ENCODE measurements around the gene LCTL.
"Not testable (repeated sequence)": the region's sequence is repeated elsewhere in the genome, so short reads cannot be mapped to it uniquely, and the experiment has no call there.

The LCTL gene

GRCh38 chr15:66505818-66506217 lies 60.0 kb downstream of the LCTL start:
- in situ Hi-C loops (cut with MboI; ENCODE audit: low pct_unique_long_range_greater_than_20kb, low sequenced_read_pairs): no loop called here
- no peak for DNase-seq

- DNase-seq: no peak
These were observed 60.4 kb downstream of the LCTL start for GRCh38 chr15:66505430-66505811.

GRCh38 chr15:66504563-66505429 lies 61.0 kb downstream of the LCTL start, which contains the start of the genes RPL4 and ZWILCH:
RPL4 (minus strand) TSS chr15:66504855; CDS start chr15:66504790, 65 bp downstream.
ZWILCH (plus strand) TSS chr15:66505326; CDS start chr15:66505339, 13 bp downstream.
- peak; percentile 96 for DNase-seq
- in situ Hi-C loops (cut with MboI; ENCODE audit: low pct_unique_long_range_greater_than_20kb, low sequenced_read_pairs): no loop called here

More at GRCh38 chr15:66505430-66505811, 60.4 kb downstream of the LCTL start:
- in situ Hi-C loops (cut with MboI; ENCODE audit: low pct_unique_long_range_greater_than_20kb, low sequenced_read_pairs): no loop called here

GRCh38 chr15:66503780-66504562 lies 61.8 kb downstream of the LCTL start:
- no peak for DNase-seq
- in situ Hi-C loops (cut with MboI; ENCODE audit: low pct_unique_long_range_greater_than_20kb, low sequenced_read_pairs): no loop called here

GRCh38 chr15:66503041-66503648 lies 62.7 kb downstream of the LCTL start:
- in situ Hi-C loops (cut with MboI; ENCODE audit: low pct_unique_long_range_greater_than_20kb, low sequenced_read_pairs); DNase-seq: not testable (repeated sequence)

GRCh38 chr15:66502491-66502890 lies 63.3 kb downstream of the LCTL start:
- in situ Hi-C loops (cut with MboI; ENCODE audit: low pct_unique_long_range_greater_than_20kb, low sequenced_read_pairs): no loop called here
- no peak for DNase-seq

- in situ Hi-C loops (cut with MboI; ENCODE audit: low pct_unique_long_range_greater_than_20kb, low sequenced_read_pairs); DNase-seq: not testable (repeated sequence)
These were observed 65.5 kb downstream of the LCTL start for GRCh38 chr15:66500346-66500745.

GRCh38 chr15:66498501-66499386 lies 67.1 kb downstream of the LCTL start:
- peak; percentile 73 for DNase-seq
- in situ Hi-C loops (cut with MboI; ENCODE audit: low pct_unique_long_range_greater_than_20kb, low sequenced_read_pairs): no loop called here

Measured in KBM-7 (cell line).